Neural cell (in vitro differentiated cells): ENCODE measurements around the gene S100A8. TPM values are rescaled to one million over a fixed set of nuclear protein-coding genes. Genes with fewer than 3 reads are reported as not detected.

Experiments used
- H2AFZ ChIP-seq: fragments of 200-600, 300-800 bp; sonication (generic), shearing (Covaris generic); 2 replicates; pipeline ENCODE4 v1.6.0; 2014; ENCODE audit warnings: low read depth, mild to moderate bottlenecking, antibody characterized with exemption, low read length, moderate library complexity
- H3F3A ChIP-seq: fragments of 200-600 bp; shearing (Covaris generic); 2 replicates; pipeline ENCODE4 v1.6.1; 2016; ENCODE audit warnings: mild to moderate bottlenecking, moderate library complexity, mixed read lengths, antibody characterized with exemption, low read length; ENCODE audit not compliant: insufficient read depth, poor library complexity, severe bottlenecking
- H3K27ac ChIP-seq: fragments of 200-600, 300-800 bp; sonication (generic), shearing (Covaris generic); 2 replicates; pipeline ENCODE4 v1.5.1; 2014; ENCODE audit warnings: mild to moderate bottlenecking, low read length, moderate library complexity
- H3K27me3 ChIP-seq: fragments of 300-800, 200-600 bp; sonication (generic), shearing (Covaris generic); 2 replicates; pipeline ENCODE4 v1.6.0; 2014; ENCODE audit warnings: mild to moderate bottlenecking, low read depth, low read length, moderate library complexity; ENCODE audit not compliant: insufficient read depth
- H3K36me3 ChIP-seq: fragments of 300-800, 200-600 bp; sonication (generic), shearing (Covaris generic); 2 replicates; pipeline ENCODE4 v1.5.1; 2014; ENCODE audit warnings: mild to moderate bottlenecking, antibody characterized with exemption, low read length, moderate library complexity; ENCODE audit not compliant: insufficient read depth
- H3K4me2 ChIP-seq: fragments of 300-800, 200-600 bp; sonication (generic), shearing (Covaris generic); 2 replicates; pipeline ENCODE4 v1.6.0; 2014; ENCODE audit warnings: mild to moderate bottlenecking, low read length
- H3K4me3 ChIP-seq: fragments of 300-800, 200-600 bp; sonication (generic), shearing (Covaris generic); 2 replicates; pipeline ENCODE4 v1.5.1; 2014; ENCODE audit warnings: mild to moderate bottlenecking, low read length, moderate library complexity
- H3K79me2 ChIP-seq: fragments of 200-600 bp; shearing (Covaris generic); replicated peaks from 2 replicates; pipeline ENCODE4 v1.6.0; 2014; ENCODE audit warnings: mild to moderate bottlenecking, low read length, moderate library complexity; ENCODE audit not compliant: insufficient read depth
- H3K9ac ChIP-seq: fragments of 300-800, 200-600 bp; sonication (generic), shearing (Covaris generic); 2 replicates; pipeline ENCODE4 v1.6.1; 2016; ENCODE audit warnings: mild to moderate bottlenecking, low read length, mixed read lengths
- H3K9me2 ChIP-seq: fragments of 200-600 bp; shearing (Covaris generic); 2 replicates; pipeline ENCODE4 v1.6.1; 2016; ENCODE audit warnings: mild to moderate bottlenecking, low read length, mixed read lengths; ENCODE audit not compliant: insufficient read depth
- H3K9me3 ChIP-seq: fragments of 200-600, 300-800 bp; sonication (generic), shearing (Covaris generic); 2 replicates; pipeline ENCODE4 v1.6.1; 2016; ENCODE audit warnings: mild to moderate bottlenecking, mixed run types, low read length, moderate library complexity, mixed read lengths
- H4K20me1 ChIP-seq: fragments of 200-600 bp; shearing (Covaris generic); 2 replicates; pipeline ENCODE4 v1.6.1; 2016; ENCODE audit warnings: mild to moderate bottlenecking, mixed run types; ENCODE audit not compliant: insufficient read depth
- EP300 ChIP-seq: fragments of 450-650 bp; conservative IDR thresholded peaks from 2 replicates; pipeline ENCODE4 v1.6.1; 2014; ENCODE audit warnings: antibody characterized with exemption, mild to moderate bottlenecking, moderate library complexity; ENCODE audit not compliant: poor library complexity, severe bottlenecking
- EZH2 ChIP-seq: fragments of 200-600, 300-800 bp; shearing (Covaris generic), sonication (generic); IDR thresholded peaks from 2 replicates; pipeline ENCODE4 v1.6.1; 2014; ENCODE audit warnings: antibody characterized with exemption, low read length, borderline replicate concordance, mild to moderate bottlenecking; ENCODE audit not compliant: insufficient read depth, poor library complexity, severe bottlenecking
- MXI1 ChIP-seq: fragments of 450-650 bp; conservative IDR thresholded peaks from 2 replicates; pipeline ENCODE4 v1.6.1; 2014; ENCODE audit warnings: antibody characterized with exemption, mild to moderate bottlenecking; ENCODE audit not compliant: poor library complexity, severe bottlenecking
- POLR2AphosphoS5 ChIP-seq: IDR thresholded peaks from 2 replicates; pipeline ENCODE4 v1.6.1; 2012
- RAD21 ChIP-seq: fragments of 450-650 bp; conservative IDR thresholded peaks from 2 replicates; pipeline ENCODE4 v1.6.1; 2014; ENCODE audit warnings: antibody characterized with exemption, mild to moderate bottlenecking, moderate library complexity
- SMC3 ChIP-seq: fragments of 450-650 bp; conservative IDR thresholded peaks from 2 replicates; pipeline ENCODE4 v1.6.1; 2014; ENCODE audit warnings: antibody characterized with exemption, mild to moderate bottlenecking, moderate library complexity; ENCODE audit not compliant: poor library complexity
- TAF1 ChIP-seq: IDR thresholded peaks from 2 replicates; pipeline ENCODE4 v1.6.1; 2012; ENCODE audit warnings: low read depth
- polyA plus RNA-seq: library from polyadenylated mRNA; depleted of rRNA; stranded (reverse); fragments of >200 nt; gene quantifications from 2 replicates; pipeline ENCODE4 v1.2.3, GENCODE V29; 2014
- TF ChIP-seq, protein P1 (sequence below): IDR thresholded peaks from 2 replicates; pipeline ENCODE4 v1.6.1; 2012; ENCODE audit warnings: borderline replicate concordance
- TF ChIP-seq, protein P2 (sequence below): fragments of 450-650 bp; IDR thresholded peaks from 2 replicates; pipeline ENCODE4 v1.5.1; 2014; ENCODE audit warnings: antibody characterized with exemption, mild to moderate bottlenecking, moderate library complexity; ENCODE audit not compliant: poor library complexity, severe bottlenecking

Gene S100A8
- polyA plus RNA-seq, 1 donor from 2014 or later, result not detected

DNA sequence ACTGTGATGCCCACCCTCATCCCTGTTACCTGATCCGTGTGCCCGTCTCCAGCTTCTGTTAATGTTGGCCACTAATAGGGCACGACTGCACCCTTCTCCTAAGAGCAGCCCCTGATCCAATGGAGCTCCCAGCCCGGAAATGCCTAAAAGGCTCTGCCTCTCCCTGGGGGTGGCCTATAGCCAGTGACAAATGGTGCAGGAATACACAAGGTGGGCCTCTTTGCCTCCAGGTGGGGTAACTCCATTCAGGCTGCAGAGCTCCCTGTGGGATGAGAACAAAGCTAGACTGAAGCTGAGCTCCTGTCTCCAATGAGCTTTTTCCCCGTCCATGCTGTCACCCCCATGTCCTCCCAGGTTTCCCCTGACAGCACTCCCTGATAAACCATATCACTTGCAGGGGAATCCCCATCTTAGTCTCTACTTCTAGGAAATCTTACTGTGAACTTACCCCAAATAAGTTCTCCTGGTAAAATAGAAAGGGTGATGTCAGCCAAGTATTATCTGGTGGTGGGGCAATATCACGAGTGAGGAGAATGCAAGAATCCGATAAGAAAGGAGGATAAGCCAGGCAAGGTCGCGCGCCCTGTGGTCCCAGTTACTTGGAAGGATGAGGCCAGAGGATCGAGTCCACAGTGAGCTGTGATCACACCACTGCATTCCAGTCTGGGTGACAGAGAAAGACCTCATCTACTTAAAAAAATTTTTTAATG, 44.0 kb upstream of the S100A8 start:
- Histone ChIP-seq H3K4me3 (no peak overlapping the region), H3K9me2 (no peaks in the 10 kb centered on the region), H3K9me3 (no peaks in the 10 kb centered on the region), H2AFZ (no peak overlapping the region), H3K9ac (no peak overlapping the region), H3K4me2 (no peak overlapping the region), H4K20me1 (no peaks in the 10 kb centered on the region), H3F3A (no peaks in the 10 kb centered on the region), H3K36me3 (no peaks in the 10 kb centered on the region), H3K27me3 (no peaks in the 10 kb centered on the region), H3K79me2 (no peaks in the 10 kb centered on the region), H3K27ac (no peak overlapping the region)
- TF ChIP-seq MXI1 (no peak), RAD21 (no peak), EZH2 (no peak), POLR2AphosphoS5 (no peak), EP300 (no peak), SMC3 (no peak), TAF1 (no peak)
- TF ChIP-seq, protein P1, sequence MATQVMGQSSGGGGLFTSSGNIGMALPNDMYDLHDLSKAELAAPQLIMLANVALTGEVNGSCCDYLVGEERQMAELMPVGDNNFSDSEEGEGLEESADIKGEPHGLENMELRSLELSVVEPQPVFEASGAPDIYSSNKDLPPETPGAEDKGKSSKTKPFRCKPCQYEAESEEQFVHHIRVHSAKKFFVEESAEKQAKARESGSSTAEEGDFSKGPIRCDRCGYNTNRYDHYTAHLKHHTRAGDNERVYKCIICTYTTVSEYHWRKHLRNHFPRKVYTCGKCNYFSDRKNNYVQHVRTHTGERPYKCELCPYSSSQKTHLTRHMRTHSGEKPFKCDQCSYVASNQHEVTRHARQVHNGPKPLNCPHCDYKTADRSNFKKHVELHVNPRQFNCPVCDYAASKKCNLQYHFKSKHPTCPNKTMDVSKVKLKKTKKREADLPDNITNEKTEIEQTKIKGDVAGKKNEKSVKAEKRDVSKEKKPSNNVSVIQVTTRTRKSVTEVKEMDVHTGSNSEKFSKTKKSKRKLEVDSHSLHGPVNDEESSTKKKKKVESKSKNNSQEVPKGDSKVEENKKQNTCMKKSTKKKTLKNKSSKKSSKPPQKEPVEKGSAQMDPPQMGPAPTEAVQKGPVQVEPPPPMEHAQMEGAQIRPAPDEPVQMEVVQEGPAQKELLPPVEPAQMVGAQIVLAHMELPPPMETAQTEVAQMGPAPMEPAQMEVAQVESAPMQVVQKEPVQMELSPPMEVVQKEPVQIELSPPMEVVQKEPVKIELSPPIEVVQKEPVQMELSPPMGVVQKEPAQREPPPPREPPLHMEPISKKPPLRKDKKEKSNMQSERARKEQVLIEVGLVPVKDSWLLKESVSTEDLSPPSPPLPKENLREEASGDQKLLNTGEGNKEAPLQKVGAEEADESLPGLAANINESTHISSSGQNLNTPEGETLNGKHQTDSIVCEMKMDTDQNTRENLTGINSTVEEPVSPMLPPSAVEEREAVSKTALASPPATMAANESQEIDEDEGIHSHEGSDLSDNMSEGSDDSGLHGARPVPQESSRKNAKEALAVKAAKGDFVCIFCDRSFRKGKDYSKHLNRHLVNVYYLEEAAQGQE, result no peak
- TF ChIP-seq, protein P2, sequence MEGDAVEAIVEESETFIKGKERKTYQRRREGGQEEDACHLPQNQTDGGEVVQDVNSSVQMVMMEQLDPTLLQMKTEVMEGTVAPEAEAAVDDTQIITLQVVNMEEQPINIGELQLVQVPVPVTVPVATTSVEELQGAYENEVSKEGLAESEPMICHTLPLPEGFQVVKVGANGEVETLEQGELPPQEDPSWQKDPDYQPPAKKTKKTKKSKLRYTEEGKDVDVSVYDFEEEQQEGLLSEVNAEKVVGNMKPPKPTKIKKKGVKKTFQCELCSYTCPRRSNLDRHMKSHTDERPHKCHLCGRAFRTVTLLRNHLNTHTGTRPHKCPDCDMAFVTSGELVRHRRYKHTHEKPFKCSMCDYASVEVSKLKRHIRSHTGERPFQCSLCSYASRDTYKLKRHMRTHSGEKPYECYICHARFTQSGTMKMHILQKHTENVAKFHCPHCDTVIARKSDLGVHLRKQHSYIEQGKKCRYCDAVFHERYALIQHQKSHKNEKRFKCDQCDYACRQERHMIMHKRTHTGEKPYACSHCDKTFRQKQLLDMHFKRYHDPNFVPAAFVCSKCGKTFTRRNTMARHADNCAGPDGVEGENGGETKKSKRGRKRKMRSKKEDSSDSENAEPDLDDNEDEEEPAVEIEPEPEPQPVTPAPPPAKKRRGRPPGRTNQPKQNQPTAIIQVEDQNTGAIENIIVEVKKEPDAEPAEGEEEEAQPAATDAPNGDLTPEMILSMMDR, result no peak

DNA sequence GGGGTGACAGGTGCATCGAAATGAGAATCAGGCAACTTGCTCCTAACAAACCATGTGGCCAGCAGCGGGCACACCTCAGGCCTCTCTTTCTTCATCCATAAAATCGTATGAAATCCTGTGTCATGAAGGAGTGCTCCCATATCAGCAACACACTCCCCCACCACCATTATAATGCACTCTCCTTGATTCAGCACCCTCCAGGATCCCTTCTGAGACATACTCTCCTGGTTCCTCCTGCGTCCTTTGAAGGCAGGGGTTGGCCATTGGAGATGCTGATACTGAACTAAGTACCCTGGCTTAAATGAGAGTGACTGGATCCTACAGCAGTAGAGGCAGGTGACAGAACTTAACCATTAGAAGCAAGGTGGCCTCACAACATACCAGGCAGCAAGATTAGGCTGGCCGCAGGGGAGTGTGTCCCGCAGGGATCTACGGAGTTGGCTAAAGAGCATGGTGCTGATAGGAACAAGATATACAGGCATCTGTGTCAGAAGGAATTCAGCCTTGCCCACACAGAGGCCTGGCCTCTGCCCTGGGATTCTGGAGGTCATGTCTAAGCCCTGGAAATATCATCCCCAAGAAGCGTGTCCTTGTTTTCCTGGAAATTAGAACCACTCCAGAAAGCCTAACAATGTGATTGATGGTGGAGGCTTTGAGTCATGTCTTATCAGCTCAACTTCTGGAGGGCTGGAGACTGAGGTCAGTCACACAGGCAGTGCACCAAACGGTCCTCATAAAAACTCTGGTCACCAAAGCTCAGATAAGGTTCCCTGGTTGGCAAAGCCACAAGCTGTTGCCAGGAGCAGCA, 42.2 kb upstream of the S100A8 start:
- Histone ChIP-seq H3F3A (no peaks in the 10 kb centered on the region), H4K20me1 (no peaks in the 10 kb centered on the region), H3K4me3 (no peak overlapping the region), H3K9me3 (no peaks in the 10 kb centered on the region), H3K9ac (no peak overlapping the region), H3K36me3 (no peaks in the 10 kb centered on the region), H3K9me2 (no peaks in the 10 kb centered on the region), H3K27me3 (no peaks in the 10 kb centered on the region), H3K27ac (no peak overlapping the region), H2AFZ (no peak overlapping the region), H3K79me2 (no peaks in the 10 kb centered on the region), H3K4me2 (no peak overlapping the region)
- TF ChIP-seq EZH2 (no peak), RAD21 (no peak), EP300 (no peak), POLR2AphosphoS5 (no peak), TAF1 (no peak), SMC3 (no peak), MXI1 (no peak)
- TF ChIP-seq, protein P1, result no peak
- TF ChIP-seq, protein P2, result no peak
